Bone marrow (tissue), 2 donors: ENCODE results near the gene VPS37C.
"Not testable (repeated sequence)": the region's sequence is repeated elsewhere in the genome, so short reads cannot be mapped to it uniquely, and the experiment has no call there.

Experiments used
- DNase-seq, 2 donors: peaks; one replicate each; lab custom pipeline; 2025; lab: John Stamatoyannopoulos, UW

The VPS37C gene

GRCh38 chr11:61094167-61094566 lies 67.1 kb downstream of the VPS37C start:
- DNase-seq: not testable (repeated sequence)

GRCh38 chr11:61092908-61093763 lies 68.1 kb downstream of the VPS37C start:
- no peak for DNase-seq

GRCh38 chr11:61092280-61092766 lies 68.9 kb downstream of the VPS37C start:
- no peak for DNase-seq

- no peak for DNase-seq
These were observed 69.6 kb downstream of the VPS37C start for GRCh38 chr11:61091373-61092279.

- DNase-seq: no peak
These were observed 70.2 kb downstream of the VPS37C start for GRCh38 chr11:61090982-61091372.

GRCh38 chr11:61090521-61090920 lies 70.7 kb downstream of the VPS37C start:
- no peak for DNase-seq

- DNase-seq: no peak
These were observed 71.3 kb downstream of the VPS37C start for GRCh38 chr11:61089806-61090491.

GRCh38 chr11:61087426-61088119 lies 73.7 kb downstream of the VPS37C start:
- DNase-seq: no peak

GRCh38 chr11:61083601-61084147 lies 77.6 kb downstream of the VPS37C start:
- DNase-seq: no peak

- no peak for DNase-seq
These were observed 78.2 kb downstream of the VPS37C start for GRCh38 chr11:61082931-61083531.

- DNase-seq: no peak
These were observed 79.0 kb downstream of the VPS37C start for GRCh38 chr11:61082062-61082870.

GRCh38 chr11:61080986-61081590 lies 80.1 kb downstream of the VPS37C start:
- no peak for DNase-seq

GRCh38 chr11:61080526-61080925 lies 80.7 kb downstream of the VPS37C start:
- no peak for DNase-seq
